Erythroblast (primary cell): ENCODE results near the gene TRAF5.

Source experiments
- GATA1 ChIP-seq: IDR thresholded peaks from 2 replicates; pipeline ENCODE4 v1.6.1; 2011; ENCODE audit warnings: low read depth, mild to moderate bottlenecking, control low read depth, low read length, moderate library complexity
- POLR2A ChIP-seq: IDR thresholded peaks from 2 replicates; pipeline ENCODE4 v1.6.1; 2011; ENCODE audit warnings: mild to moderate bottlenecking, low read length

- TF ChIP-seq POLR2A = no peak
- no peak for TF ChIP-seq GATA1
These were observed 13.0 kb downstream of the TRAF5 start for GRCh38 chr1:211339631-211340041.
